ENCODE data around the gene KBTBD8.

The KBTBD8 gene

DNA sequence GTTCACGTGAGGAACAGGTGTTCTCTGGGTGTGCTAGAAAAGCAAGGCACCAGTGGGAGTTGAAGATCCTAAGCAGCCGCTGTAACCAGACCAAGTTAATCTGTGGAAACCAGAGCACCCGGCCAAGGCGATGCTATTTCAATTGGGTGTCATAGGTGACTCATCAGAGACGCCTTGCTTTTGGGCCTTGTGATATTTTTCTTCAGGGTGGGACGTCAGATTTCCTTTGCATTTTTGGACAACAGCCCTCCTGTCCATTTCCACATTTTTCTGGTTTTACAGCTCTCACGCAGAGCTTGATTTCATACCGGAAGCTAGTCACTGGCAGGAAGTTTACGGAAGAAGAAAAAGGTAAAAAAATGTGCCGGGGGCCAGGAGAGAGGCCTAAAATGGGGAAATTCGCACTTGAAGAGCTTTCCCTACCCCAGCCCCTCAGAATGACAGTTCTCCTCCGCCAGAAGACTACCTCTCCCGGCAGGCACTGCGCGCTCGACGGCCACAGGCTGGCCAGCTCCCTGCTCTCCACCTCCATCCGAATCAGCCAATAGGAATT is 471 bp upstream of the KBTBD8 start:
- TF ChIP-seq, protein P1, sequence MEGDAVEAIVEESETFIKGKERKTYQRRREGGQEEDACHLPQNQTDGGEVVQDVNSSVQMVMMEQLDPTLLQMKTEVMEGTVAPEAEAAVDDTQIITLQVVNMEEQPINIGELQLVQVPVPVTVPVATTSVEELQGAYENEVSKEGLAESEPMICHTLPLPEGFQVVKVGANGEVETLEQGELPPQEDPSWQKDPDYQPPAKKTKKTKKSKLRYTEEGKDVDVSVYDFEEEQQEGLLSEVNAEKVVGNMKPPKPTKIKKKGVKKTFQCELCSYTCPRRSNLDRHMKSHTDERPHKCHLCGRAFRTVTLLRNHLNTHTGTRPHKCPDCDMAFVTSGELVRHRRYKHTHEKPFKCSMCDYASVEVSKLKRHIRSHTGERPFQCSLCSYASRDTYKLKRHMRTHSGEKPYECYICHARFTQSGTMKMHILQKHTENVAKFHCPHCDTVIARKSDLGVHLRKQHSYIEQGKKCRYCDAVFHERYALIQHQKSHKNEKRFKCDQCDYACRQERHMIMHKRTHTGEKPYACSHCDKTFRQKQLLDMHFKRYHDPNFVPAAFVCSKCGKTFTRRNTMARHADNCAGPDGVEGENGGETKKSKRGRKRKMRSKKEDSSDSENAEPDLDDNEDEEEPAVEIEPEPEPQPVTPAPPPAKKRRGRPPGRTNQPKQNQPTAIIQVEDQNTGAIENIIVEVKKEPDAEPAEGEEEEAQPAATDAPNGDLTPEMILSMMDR (IDR thresholded peaks at IDR 0.05; ENCODE audit: insufficient read depth, low read length, poor library complexity, severe bottlenecking): no peak
- Histone ChIP-seq H3K36me3 (ENCODE audit: control insufficient read depth, insufficient read depth, low read length) (no peaks in the 10 kb centered on the region), H3K4me3 (replicated peaks; ENCODE audit: low read depth, low read length) (peak overlapping the region; percentile 47), H3K27me3 (replicated peaks; ENCODE audit: control insufficient read depth, insufficient read depth, low read length) (no peaks in the 10 kb centered on the region)
- DNase-seq (ENCODE audit: extremely low read depth, insufficient read length): no peak

DNA sequence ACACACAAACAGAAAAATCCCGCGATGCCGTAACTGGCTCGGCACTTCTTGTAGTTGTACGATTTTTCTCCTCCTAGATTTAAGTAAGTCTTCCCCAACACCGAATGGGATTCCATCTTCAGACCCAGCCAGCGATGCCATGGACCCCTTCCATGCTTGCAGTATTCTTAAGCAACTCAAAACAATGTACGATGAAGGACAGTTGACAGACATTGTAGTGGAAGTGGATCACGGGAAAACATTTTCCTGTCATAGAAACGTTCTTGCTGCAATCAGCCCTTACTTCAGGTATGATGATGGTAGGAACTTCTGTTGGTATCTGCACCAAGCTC is 763 bp downstream of the KBTBD8 start:
- DNase-seq (ENCODE audit: extremely low read depth, insufficient read length): no peak
- TF ChIP-seq, protein P1 (IDR thresholded peaks at IDR 0.05; ENCODE audit: insufficient read depth, low read length, poor library complexity, severe bottlenecking): no peak

DNA sequence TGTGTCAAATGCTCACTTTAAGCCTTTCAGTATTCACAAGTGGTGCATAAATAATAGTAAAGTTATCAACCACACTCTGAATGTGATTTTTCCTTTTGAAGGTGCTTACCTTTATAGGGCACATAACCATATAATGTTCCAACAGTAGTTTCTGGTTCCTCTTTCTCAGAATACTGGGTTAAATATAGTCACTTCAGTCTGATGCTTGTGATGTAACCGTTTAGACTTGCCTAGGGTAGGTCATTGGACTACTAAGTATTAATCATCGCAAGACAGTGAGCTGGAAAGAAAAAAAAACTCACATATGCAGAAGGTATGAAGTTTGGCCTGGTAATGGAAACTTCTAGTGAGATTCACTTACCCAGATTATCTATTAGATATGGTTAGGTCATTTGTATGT is 1.9 kb downstream of the KBTBD8 start:
- peak; percentile 70 for DNase-seq (ENCODE audit: extremely low read depth, insufficient read length)
- Histone ChIP-seq H3K36me3 (ENCODE audit: control insufficient read depth, insufficient read depth, low read length) (peaks cover 3% of the 10 kb centered on the region), H3K27me3 (replicated peaks; ENCODE audit: control insufficient read depth, insufficient read depth, low read length) (no peaks in the 10 kb centered on the region), H3K4me3 (replicated peaks; ENCODE audit: low read depth, low read length) (peak overlapping the region; percentile 97)
- TF ChIP-seq, protein P1 (IDR thresholded peaks at IDR 0.05; ENCODE audit: insufficient read depth, low read length, poor library complexity, severe bottlenecking): no peak

More for the DNA sequence above, 763 bp downstream of the KBTBD8 start:
- H3K27me3 ChIP-seq (replicated peaks; ENCODE audit: control insufficient read depth, insufficient read depth, low read length): no peaks in the 10 kb centered on the region
- H3K4me3 ChIP-seq (replicated peaks; ENCODE audit: low read depth, low read length): peak overlapping the region; percentile 97
- peaks cover 3% of the 10 kb centered on the region for H3K36me3 ChIP-seq (ENCODE audit: control insufficient read depth, insufficient read depth, low read length)

DNA sequence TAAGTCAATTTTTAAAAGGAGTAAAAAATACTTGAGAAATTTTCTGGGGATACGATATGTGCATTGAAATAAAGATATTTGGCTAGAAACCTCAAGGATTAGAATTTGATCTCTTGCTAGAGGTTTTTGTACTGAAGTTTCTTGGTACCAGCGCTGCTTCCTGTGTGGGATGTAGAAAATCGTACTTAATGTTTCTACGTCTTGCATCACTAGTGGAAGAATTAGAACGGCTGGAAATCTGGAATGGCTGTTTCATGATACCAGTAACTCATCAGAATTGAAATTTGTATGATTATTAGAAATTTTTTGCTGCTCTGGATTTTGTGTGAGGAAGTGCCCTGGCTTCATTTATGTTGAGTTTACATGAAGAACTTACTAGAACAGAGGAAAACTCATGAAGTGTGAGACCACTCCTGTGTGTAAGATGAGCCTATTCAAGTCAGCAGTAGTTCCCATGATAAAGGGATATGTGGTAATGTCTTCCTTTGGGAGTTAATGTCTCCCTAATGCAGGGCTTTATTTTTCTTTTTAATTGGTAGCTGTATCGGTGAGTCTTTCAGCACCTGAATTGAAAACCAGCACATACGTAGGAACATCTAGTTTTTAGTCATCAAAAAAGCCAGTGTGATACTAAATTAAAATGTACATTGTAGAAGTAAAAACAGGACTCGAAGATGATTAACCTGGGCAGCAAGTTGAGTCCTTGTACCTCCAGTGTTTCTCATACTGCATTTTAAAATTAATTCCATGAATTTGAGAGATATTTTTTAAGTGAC is 3.2 kb downstream of the KBTBD8 start:
- peak overlapping the region; percentile 28 for H3K4me3 ChIP-seq (replicated peaks; ENCODE audit: low read depth, low read length)
- H3K27me3 ChIP-seq (replicated peaks; ENCODE audit: control insufficient read depth, insufficient read depth, low read length): no peaks in the 10 kb centered on the region
- TF ChIP-seq, protein P1 (IDR thresholded peaks at IDR 0.05; ENCODE audit: insufficient read depth, low read length, poor library complexity, severe bottlenecking): no peak
- DNase-seq (ENCODE audit: extremely low read depth, insufficient read length): peak; percentile 25
- peaks cover 3% of the 10 kb centered on the region for H3K36me3 ChIP-seq (ENCODE audit: control insufficient read depth, insufficient read depth, low read length)

DNA sequence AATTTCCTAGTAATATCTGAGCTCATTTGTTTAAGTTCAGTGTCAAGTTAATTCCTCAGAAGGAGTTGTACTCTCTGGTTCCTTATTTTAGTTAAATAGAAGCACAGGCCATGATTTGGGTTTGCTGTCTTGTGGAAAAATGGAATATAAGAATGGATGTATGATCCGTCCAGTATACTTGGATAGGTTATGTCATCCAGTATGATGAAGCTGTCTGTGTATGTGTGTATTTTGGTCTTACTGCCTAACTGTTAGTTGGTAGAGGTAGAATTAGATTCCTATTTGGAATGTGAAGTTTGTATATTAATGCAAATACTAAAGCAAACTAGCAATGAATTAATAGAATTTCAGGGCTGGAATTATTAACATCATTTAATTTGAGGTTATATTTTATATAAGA is 7.9 kb downstream of the KBTBD8 start:
- no peaks in the 10 kb centered on the region for H3K27me3 ChIP-seq (replicated peaks; ENCODE audit: control insufficient read depth, insufficient read depth, low read length)
- peaks cover 3% of the 10 kb centered on the region for H3K36me3 ChIP-seq (ENCODE audit: control insufficient read depth, insufficient read depth, low read length)
- H3K4me3 ChIP-seq (replicated peaks; ENCODE audit: low read depth, low read length): no peak overlapping the region
- DNase-seq (ENCODE audit: extremely low read depth, insufficient read length): no peak
- TF ChIP-seq, protein P1 (IDR thresholded peaks at IDR 0.05; ENCODE audit: insufficient read depth, low read length, poor library complexity, severe bottlenecking): no peak
